Left renal cortex interstitium (tissue), 4 donors: ENCODE measurements around the gene ARHGAP45. TPM values are rescaled to one million over a fixed set of nuclear protein-coding genes. Genes with fewer than 3 reads are reported as not detected.

Experiments used
- DNase-seq, 4 donors: peaks; one replicate each; pipeline ENCODE4 v3.0.0-alpha.2; 2013; ENCODE audit warnings: low read depth in 4 of 4, low spot score in 2 of 4, missing footprints in 1 of 4
- polyA plus RNA-seq, 4 donors: library from polyadenylated mRNA; unstranded; fragments of 120-200 nt; gene quantifications; one replicate each; pipeline ENCODE4 v1.2.1, GENCODE V29; 2013; ENCODE audit not compliant: insufficient read length in 4 of 4

Gene ARHGAP45
- polyA plus RNA-seq, 4 donors: 9.4 to 14.9 (median 12.2) TPM

DNA sequence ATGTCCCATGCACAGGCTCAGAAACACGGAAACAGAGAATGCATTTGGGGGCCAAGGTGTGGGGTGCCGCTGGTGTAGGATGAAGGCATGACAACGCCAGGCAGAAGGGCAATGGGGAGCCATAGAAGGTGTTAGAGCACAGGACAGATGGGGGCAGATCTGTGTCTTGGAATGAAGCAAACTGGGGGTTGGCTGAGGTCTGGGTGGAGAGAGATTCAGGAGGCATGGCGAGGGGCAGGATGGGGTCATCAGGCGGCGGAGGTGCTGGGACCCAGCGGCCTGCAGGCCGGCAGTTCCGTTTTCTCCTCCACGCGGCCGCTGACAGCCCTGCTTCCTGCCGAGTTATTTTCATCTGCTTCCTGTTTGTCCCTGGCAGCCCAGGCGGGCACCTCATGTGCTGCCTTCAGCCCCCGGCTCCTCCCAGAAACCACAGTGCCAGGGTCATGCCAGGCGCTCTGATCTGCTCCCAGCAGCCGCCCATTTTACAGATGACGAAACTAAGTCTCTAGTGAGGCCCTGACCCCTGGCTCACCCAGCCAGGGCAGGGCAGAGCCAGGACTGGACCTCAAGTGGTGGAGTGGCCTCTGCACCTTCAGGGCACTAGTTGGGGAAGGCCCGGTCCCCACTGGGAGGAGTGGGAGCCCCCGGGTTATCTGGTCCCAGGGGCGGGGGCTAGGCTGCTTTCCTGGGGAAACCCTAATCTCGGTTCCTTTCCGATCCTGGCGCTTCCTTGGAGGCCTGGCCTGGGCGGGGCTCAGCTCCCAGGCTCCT lies 2.2 kb downstream of the ARHGAP45 start:
- no peak for DNase-seq

DNA sequence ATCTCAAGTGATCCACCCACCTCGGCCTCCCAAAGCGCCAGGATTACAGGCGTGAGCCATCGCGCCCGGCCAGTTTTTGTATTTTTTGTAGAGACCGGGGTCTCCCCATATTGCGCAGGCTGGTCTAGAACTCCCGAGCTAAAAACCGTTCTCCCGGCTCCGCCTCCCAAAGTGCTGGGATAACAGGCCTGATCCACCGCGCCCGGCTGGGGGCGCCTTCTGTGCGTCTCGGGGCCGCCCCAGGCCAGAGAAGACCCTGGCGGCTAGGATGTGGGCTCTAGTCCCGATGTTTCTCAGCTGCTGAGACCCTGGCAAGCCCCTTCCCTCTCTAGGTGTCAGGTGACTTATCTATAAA lies 3.6 kb downstream of the ARHGAP45 start:
- DNase-seq: no peak

DNA sequence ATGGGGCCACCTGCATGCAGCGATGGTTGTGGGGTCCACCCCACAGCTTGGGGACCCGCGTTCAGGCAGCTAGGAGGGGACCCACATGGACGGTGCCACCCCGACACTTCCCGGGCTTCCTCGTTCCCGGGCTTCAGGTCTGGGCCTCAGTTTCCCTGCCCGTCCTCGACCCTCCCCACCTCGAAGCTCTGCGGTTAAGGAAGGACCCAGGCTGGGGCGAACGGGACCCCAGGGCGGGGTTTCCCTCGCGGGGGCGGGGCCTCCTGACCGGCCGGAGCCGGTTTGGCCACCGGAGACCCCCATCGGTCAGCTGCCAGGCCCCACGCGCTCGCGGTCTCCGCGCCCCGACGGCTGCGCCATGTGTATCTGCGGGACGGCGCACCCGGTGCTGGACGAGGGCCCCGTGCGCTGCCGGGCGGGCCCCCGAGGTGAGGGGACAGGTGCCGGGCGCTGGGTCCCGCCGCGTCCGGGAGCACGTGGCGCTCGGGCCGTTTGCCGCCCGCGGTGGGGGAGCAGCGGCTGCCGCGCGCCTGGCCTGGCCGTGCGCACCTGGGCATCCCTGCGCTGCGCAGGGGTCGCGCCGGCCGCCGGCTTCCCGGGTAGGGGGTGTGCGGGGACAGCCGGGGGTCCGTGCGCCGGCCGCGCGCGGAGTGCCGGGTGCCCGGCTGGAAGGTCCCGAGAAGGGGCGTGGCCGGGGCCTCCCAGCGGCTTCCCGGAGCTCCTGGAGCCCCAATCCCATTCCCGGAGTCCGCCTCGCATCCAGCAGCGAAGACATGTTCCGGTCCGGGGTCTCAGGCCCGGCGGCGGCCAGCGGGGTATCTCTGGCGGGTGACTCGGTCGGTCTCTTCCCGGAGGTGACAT lies 4.2 kb downstream of the ARHGAP45 start:
- DNase-seq: no peak

DNA sequence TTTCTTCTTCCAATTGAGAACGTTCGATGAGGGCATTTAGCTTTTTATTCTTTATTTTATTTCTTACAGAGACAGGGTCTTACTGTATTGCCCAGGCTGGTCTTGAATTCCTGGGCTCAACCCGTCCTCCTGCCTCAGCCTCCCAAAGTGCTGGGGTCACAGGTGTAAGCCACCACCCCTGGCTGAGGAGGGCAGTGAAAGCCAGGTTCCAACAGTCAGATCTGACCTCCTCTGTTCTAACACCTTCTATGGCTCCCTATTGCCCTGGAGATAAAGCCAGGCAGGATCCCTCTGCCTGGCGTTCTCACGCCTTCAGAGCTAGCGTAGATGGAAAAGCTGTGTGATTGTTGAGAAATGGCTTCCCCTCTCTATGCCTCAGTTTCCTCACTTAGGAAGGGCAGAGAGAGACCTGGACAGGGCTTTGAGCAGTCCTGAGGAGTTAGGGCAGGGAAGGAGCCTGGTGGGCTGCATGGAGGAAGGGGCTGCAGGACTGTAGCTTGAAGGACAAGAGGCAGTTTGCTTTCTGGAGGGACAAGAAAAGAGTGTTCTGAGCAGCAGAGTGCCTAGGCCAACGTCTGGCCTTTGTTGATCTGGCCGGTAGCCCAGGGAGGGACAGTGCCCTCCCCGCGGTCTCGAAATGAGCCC lies 5.5 kb downstream of the ARHGAP45 start:
- no peak for DNase-seq

DNA sequence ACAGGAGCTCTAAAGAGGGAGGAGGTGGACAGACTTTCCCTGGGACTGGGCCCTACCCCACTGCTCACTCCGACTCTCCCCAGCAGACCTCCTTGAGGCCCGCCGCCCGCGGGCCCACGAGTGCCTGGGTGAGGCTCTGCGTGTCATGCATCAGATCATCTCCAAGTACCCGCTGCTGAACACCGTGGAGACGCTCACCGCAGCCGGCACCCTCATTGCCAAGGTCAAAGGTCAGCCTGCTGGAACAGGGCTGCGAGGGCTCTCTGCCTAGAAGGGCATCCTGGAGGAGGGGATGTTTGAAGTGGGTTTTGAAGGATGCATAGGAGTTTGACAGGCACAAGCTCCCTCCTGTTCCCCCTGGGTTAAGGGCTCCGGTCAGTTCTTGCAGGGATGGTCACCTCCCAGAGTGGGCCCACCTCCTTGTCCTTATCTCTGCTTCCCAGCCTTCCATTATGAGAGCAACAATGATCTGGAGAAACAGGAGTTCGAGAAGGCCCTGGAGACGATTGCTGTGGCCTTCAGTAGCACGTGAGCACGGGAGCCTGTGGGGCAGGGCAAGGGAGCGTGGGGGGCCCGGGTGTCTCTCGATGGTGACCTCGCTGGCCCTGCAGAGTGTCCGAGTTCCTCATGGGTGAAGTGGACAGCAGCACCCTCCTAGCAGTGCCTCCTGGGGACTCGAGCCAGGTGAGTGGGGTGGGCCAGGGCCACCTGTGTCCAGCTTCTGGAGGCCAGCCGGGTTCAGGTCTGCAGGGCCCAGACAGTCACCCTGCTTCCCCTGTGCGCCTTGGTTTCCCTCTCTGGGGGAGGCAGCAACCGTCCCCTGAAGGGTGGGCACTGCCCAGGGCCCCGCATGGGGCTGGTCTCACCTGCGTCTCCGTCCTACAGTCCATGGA lies 6.3 kb downstream of the ARHGAP45 start:
- no peak for DNase-seq

DNA sequence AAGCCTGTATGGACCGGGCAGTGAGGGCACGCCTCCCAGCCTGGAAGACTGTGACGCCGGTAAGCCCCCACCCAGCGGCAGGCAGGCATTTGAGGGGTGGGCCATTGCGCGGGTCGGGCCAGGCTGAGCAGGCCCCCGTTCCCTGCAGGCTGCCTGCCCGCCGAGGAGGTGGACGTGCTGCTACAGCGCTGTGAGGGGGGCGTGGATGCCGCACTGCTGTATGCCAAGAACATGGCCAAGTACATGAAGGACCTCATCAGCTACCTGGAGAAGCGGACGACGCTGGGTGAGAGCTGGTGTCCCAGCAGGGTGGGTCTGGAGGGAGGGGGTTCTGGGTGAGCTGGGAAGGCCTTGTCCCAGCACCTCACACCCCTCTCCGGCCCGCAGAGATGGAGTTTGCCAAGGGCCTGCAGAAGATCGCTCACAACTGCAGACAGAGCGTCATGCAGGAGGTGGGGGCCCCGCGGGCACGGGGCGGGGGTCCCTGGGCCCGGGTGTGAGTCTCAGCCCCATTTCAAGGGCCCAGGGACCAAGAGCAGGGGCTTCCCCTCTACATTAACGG lies 7.1 kb downstream of the ARHGAP45 start:
- DNase-seq: no peak

DNA sequence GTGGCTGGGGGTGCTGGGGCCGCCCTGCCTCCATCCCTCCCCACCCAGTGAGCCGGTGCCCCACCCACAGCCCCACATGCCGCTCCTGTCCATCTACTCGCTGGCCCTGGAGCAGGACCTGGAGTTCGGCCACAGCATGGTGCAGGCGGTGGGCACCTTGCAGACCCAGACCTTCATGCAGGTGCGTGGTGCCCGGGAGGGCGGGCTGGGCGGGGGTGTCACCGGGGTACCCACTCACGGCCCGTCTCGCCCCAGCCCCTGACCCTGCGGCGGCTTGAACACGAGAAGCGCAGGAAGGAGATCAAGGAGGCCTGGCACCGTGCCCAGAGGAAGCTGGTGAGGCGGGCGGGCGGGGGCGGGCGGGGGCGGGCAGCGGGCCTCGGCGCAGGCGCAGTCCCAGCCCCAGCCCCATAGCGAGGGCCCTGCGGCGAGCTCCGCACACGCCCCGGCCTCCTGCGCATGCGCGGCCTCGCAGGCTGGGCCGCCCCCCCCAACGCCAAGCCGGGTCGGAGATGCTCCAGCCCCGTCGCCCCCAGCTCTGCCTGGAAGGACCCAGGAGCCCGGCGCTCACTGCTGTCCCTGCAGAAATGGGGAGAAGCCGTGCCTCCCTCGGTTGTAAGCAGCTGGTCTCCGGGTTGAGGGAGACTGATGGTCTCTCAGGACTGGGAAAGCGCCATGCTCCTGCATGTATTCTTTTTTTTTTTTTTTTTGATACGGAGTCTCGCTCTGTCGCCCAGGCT lies 7.7 kb downstream of the ARHGAP45 start:
- no peak for DNase-seq

DNA sequence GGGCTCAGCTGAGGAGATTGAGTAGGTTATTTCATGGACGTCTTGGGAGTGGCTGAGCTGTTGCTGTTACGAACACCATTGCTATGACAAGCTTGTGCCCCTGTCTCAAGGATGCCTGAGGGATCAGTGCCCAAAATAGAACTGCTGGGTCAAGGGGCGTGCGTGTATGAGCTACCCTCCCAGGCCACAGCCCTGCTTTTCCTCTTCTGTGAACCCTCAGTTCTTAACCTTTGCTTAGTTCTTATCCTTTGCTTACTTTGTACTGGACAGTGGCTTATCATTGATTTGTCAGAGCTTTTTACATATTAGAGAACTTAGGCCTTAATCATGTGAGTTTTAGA lies 9.0 kb downstream of the ARHGAP45 start:
- DNase-seq: no peak

DNA sequence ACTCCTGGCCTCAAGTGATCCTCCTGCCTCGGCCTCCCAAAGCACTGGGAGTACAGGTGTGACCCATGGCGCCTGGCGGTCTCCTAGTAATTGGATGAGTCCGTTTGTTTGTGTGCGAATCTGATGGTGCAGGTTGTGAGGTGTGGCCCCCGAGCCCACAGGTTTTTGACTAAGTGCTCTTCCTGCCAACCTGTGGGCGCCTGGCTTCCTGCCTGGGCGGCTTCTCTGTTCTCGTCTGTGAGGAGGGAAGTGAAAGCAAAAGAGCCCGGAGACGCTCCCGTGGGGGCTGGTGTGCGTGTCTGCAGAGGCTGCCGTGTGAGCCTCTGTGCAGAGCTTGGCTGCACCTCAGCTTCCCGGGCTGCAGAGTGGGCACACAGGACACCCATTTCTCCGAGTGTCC lies 10.0 kb downstream of the ARHGAP45 start:
- DNase-seq: no peak

DNA sequence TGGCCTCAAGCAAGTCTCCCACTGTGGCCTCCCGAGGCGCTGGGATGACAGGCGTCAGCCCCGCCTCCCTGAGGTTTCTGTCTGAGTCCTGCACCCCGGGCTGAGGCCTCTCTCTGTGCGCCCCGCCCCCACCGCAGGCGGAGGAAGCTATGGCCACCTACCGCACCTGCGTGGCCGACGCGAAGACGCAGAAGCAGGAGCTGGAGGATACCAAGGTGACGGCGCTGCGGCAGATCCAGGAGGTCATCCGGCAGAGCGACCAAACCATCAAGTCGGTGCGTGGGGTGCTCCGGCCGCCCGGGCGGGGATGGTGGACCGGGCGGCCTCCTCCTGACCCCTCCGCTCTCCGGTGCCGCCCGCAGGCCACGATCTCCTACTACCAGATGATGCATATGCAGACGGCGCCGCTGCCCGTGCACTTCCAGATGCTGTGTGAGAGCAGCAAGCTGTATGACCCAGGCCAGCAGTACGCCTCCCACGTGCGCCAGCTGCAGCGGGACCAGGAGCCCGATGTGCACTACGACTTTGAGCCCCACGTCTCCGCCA lies 12.7 kb downstream of the ARHGAP45 start:
- DNase-seq: no peak

DNA sequence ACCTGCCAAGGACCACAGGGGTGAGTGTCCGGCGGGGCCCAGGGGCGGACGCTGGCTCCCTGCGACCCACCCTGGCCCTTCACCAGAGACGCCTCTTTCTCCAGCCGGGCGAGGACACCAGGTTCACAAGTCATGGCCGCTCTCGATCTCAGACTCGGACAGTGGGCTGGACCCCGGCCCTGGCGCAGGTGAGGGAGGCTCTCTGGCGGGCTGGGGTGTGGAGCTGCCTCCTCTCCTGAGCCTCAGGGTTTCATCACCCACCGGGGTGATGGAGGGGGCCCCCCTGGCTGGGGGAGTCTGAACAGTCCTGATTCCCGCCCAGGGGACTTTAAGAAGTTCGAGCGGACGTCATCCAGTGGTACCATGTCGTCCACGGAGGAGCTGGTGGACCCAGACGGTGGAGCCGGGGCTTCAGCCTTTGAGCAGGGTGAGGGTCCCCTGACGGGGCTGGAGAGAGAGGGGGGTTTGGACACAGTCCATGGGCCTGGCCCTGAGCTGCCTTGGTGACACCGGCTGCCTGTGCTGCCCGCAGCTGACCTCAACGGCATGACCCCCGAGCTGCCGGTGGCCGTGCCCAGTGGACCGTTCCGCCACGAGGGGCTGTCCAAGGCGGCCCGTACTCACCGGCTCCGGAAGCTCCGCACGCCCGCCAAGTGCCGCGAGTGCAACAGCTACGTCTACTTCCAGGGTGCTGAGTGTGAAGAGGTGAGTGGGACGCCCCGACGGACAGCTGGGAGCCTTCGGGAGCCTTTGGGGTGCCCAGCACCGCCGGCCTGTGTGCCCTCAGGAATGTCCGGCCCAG lies 13.6 kb downstream of the ARHGAP45 start:
- DNase-seq: no peak

DNA sequence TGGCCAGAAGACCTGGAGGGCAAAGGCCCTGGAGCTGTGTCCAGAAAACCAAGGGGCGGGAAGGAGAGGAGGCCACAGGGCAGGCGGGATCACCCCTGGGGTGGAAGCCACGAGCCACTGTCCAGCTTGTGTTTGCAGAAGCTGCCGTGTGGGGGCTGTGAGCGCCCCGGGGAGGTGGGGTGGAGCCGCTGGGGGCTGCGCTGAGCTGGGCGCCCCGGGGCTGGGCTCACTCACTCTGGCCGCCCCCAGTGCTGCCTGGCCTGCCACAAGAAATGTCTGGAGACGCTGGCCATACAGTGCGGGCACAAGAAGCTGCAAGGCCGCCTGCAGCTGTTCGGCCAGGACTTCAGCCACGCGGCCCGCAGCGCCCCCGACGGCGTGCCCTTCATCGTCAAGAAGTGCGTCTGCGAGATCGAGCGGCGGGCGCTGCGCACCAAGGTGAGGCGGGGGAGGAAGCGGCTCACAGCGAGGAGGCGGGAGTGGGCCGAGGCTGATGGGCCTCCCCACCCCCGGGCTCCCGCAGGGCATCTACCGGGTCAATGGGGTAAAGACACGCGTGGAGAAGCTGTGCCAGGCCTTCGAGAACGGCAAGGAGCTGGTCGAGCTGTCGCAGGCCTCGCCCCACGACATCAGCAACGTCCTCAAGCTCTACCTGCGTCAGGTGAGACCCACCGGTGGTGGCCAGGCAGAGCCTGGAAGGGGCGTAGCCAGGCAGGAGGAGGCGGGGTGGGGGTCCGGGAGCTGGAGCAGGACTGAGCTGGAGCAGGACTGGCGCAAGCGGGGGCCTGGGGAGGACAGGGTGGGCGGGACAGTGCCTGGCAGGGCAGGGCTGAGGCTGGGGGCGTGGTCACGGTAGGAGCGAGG lies 14.6 kb downstream of the ARHGAP45 start:
- no peak for DNase-seq

DNA sequence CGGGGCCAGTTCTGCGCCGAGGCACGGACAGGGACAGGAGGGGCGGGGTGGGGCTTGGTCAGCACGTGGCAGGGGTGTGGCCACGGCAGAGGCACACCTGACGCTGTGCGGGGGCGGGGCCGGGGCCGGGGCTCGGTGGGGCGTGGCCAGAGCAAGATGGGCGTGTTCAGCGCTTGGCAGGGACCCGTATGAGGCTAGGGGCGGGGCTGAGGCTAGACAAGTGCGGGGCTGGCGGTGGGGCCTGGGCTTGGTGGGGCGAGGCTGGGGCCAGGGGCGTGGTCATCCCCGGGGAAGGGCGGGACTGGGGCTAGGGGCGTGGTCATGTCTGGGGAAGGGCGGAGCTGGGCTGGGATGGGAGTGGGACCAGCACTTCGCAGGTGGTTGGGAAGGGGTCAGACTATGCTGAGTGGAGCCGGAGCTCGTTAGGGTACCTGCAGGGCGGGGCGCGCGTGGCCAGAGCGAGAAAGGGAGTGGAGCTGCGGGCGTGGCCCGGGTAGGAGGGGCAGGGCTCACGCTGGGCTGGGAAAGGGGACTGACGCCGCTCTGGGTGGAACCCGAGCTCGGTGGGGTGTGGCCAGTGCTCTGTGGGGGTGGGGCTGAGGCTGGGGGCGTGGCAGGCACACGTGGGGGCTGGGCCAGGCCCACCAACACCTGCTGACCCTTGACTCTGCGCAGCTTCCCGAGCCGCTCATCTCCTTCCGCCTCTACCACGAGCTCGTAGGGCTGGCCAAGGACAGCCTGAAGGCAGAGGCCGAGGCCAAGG lies 15.4 kb downstream of the ARHGAP45 start:
- DNase-seq: no peak

DNA sequence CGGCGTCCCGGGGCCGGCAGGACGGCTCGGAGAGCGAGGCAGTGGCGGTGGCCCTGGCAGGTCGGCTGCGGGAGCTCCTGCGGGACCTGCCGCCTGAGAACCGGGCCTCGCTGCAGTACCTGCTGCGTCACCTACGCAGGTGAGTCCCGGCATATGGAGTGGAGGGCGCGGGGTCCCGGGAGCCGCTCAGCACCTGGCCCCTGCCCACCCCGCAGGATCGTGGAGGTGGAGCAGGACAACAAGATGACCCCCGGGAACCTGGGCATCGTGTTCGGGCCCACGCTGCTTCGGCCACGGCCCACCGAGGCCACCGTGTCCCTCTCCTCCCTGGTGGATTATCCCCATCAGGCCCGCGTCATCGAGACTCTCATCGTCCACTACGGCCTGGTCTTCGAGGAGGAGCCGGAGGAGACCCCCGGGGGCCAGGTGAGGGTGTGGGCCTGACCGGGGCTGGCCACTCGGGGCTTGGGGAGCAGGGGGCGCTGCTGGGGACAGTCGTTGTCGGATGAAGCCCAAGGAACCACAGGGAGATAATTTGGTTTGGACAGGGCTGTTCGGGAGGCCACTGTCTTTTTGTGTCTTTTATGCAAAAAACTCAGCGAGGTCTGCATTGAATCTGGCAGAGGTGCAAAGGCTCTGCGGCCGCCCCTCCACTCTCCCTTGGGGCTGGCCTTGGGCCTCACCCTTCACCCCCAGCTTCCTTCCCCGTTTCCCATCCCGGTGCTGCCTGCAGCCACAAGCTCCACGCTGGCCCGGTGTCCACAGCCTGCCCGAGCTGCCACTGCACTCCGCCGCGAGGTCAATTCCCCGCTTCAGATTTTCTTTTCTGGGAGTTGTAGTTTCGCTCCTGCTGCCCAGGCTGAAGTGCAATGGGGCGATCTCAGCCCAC lies 16.2 kb downstream of the ARHGAP45 start:
- DNase-seq: no peak

DNA sequence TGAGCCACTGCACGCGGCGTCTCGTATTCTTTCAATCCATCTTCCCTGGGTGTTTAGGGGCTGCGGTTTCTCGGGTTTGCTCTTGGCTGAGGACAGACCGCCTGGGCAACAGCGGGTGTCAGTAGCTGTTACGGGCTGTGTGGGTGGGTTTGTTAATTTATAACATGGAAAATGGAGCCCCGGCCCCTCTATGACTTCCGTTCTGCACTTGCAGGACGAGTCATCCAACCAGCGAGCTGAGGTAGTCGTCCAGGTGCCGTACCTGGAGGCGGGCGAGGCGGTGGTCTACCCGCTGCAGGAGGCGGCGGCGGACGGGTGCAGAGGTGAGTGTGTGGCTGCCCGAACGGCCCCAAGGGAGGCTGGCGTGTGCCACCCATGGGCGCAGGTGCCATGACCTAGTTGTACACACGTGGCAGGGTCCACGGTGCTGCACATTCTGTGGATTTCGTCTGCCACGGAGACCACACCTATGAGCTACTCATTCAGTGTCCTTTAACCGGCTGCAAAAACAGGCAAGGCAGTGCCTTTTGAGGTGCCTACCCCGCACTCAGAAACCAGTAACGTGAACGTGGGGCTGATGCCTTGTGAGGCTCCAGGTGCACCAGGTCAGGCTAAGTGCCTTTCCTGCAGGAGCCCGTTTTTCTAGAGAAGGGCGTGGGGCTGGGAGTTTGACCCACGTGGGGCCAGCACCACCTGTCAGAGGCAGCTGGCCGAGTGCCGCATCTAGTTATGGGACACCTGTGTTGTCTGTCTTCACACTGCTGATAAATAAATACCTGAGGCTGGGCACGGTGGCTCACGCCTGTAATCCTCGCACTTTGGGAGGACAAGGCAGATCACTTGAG lies 17.3 kb downstream of the ARHGAP45 start:
- DNase-seq: no peak
